C4-2B (cell line): ENCODE data around the gene KIFBP.

ENCODE experiments used
- ZFX ChIP-seq: fragments of 450-650 bp; IDR thresholded peaks from 2 replicates; pipeline ENCODE4 v1.6.1; 2017
- TF ChIP-seq, protein P1 (sequence below): fragments of 450-650 bp; conservative IDR thresholded peaks from 2 replicates; pipeline ENCODE4 v1.5.1; 2017; ENCODE audit warnings: mild to moderate bottlenecking

DNA sequence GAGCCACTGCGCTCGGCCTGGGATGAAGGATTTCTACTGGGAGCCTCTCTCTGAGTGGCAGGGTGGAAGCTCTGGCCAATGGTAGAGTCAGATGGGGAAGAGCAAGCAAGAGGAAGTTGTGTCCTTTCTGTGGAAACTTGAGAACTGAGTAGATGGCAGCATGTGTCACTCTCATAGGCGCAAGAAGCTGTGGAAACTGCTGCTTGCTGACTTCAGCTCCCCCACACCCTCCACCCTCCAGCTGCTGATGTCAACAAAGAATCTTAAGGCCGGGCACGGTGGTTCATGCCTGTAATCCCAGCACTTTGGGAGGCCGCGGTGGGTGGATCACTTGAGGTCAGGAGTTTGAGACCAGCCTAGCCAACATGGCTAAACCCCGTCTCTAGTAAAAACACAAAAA, 59.5 kb downstream of the KIFBP start:
- TF ChIP-seq, protein P1, sequence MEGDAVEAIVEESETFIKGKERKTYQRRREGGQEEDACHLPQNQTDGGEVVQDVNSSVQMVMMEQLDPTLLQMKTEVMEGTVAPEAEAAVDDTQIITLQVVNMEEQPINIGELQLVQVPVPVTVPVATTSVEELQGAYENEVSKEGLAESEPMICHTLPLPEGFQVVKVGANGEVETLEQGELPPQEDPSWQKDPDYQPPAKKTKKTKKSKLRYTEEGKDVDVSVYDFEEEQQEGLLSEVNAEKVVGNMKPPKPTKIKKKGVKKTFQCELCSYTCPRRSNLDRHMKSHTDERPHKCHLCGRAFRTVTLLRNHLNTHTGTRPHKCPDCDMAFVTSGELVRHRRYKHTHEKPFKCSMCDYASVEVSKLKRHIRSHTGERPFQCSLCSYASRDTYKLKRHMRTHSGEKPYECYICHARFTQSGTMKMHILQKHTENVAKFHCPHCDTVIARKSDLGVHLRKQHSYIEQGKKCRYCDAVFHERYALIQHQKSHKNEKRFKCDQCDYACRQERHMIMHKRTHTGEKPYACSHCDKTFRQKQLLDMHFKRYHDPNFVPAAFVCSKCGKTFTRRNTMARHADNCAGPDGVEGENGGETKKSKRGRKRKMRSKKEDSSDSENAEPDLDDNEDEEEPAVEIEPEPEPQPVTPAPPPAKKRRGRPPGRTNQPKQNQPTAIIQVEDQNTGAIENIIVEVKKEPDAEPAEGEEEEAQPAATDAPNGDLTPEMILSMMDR, result no peak
- no peak for TF ChIP-seq ZFX
